K562 (cell line): ENCODE measurements around the gene SPEM2. TPM values are rescaled to one million over a fixed set of nuclear protein-coding genes. Genes with fewer than 3 reads are reported as not detected.

ENCODE experiments used
- AFF4 ChIP-seq: sonication (generic); formaldehyde crosslinking; IDR thresholded peaks from 2 replicates; pipeline ENCODE4 v1.8.0; 2023; ENCODE audit warnings: mild to moderate bottlenecking, missing genetic modification reagents
- CREB3L1 ChIP-seq: fragments of 450-650 bp; IDR thresholded peaks from 2 replicates; pipeline ENCODE4 v1.6.1; 2014; ENCODE audit warnings: low read depth, mild to moderate bottlenecking, moderate library complexity, borderline replicate concordance
- CTCF ChIP-seq, 3 experiments: IDR thresholded peaks in 2 of 3; conservative IDR thresholded peaks in 1 of 3; 2 replicates each; pipeline ENCODE4 v1.5.1; 2011 to 2012; ENCODE audit warnings: low read length in 3 of 3, mild to moderate bottlenecking in 3 of 3, control low read depth in 2 of 3, improper control_type of control experiment in 1 of 3, inconsistent platforms in 1 of 3, low read depth in 1 of 3, mixed read lengths in 1 of 3, moderate library complexity in 1 of 3; ENCODE audit not compliant: insufficient read depth in 2 of 3
- KAT8 ChIP-seq: fragments of 450-650 bp; IDR thresholded peaks from 2 replicates; pipeline ENCODE4 v1.6.1; 2016; ENCODE audit warnings: low read depth, mild to moderate bottlenecking
- MTA1 ChIP-seq: fragments of 450-650 bp; IDR thresholded peaks from 2 replicates; pipeline ENCODE4 v1.6.1; 2017; ENCODE audit warnings: borderline replicate concordance
- PBX2 ChIP-seq, 2 experiments: IDR thresholded peaks in 1 of 2; conservative IDR thresholded peaks in 1 of 2; 2 replicates each; pipeline ENCODE4 v1.6.1; 2016; ENCODE audit warnings: low read depth in 2 of 2, mild to moderate bottlenecking in 1 of 2, missing compliant biosample characterization in 1 of 2, missing genetic modification characterization in 1 of 2, moderate library complexity in 1 of 2
- ZC3H8 ChIP-seq: fragments of 450-650 bp; IDR thresholded peaks from 2 replicates; pipeline ENCODE4 v1.6.1; 2017
- ZNF316 ChIP-seq: fragments of 450-650 bp; IDR thresholded peaks from 2 replicates; pipeline ENCODE4 v1.6.1; 2016
- ZNF384 ChIP-seq: IDR thresholded peaks from 2 replicates; pipeline ENCODE4 v1.6.1; 2012; ENCODE audit warnings: low read depth, low read length, improper control_type of control experiment
- polyA plus RNA-seq, 8 experiments: library from polyadenylated mRNA; depleted of rRNA in 4 of 8; stranded (reverse) in 5 of 8; unstranded in 3 of 8; fragments of >200 nt; fragmentation: Nextera tagmentation in 2 of 8; fragmentation: Illumina TruSeq in 1 of 8; extraction: Ambion mirVana in 2 of 8; extraction: Trizol in 1 of 8; gene quantifications; 2 replicates each; pipeline versions ENCODE4 v1.2.1 to v1.2.3, GENCODE V29; 2011 to 2014; ENCODE audit warnings: inconsistent platforms in 1 of 8, missing spikeins in 1 of 8
- total RNA-seq, 7 experiments: library from RNA; depleted of rRNA in 6 of 7; stranded (reverse); fragments of >200 nt in 6 of 7; fragmentation: Illumina TruSeq in 2 of 7; extraction: Trizol in 2 of 7; gene quantifications; 2 replicates each; pipeline versions ENCODE4 v1.2.1 to v1.2.3, GENCODE V29; 2011 to 2021; ENCODE audit warnings: low replicate concordance in 1 of 7
- TF ChIP-seq, protein P1 (sequence below): fragments of 250-450 bp; sonication (Bioruptor Pico); IDR thresholded peaks from 2 replicates; pipeline ENCODE4 v1.8.0; 2022; ENCODE audit warnings: inconsistent platforms, mild to moderate bottlenecking, moderate library complexity, borderline replicate concordance
- TF ChIP-seq, protein P2 (sequence below): fragments of 200-800 bp; sonication (Bioruptor generic); IDR thresholded peaks from 2 replicates; pipeline ENCODE4 v1.6.1; 2017; ENCODE audit warnings: missing genetic modification characterization, missing compliant biosample characterization
- TF ChIP-seq, protein P3 (sequence below), 3 experiments: fragments of 200-800 bp in 1 of 3; sonication (Bioruptor generic) in 1 of 3; sonication (generic) in 1 of 3; formaldehyde crosslinking in 1 of 3; IDR thresholded peaks; 2 replicates each; pipeline versions ENCODE4 v1.6.1 to v1.8.0; 2016 to 2022; ENCODE audit warnings: mild to moderate bottlenecking in 2 of 3, missing compliant biosample characterization in 2 of 3, missing genetic modification characterization in 2 of 3, missing genetic modification reagents in 1 of 3

SPEM2 gene
- total and polyA plus RNA-seq, 9 of the 15 experiments (the other 6 are each of a cell fraction or from before 2014, with no cell fraction given) = not detected

DNA sequence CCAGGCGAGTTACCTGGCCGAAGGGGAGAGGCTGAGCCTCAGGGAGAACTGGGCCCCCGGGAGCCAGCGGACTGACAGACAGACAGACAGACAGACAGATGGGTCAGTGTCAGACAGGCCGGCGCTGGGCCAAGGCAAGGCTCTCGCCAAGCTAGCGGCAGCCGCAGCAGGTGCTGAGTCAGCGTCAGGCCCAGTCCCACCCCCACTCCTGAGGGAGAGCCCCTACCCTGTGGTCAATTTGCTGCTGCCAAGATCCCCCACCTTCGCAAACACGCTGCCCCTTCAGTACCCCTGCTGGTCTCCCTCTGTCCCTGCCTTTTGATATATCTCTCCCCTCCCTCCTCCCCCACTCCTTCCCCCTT, 15.4 kb downstream of the SPEM2 start (continued):
- peak; percentile 68; the same call in 1 of the 2 replicates for TF ChIP-seq CREB3L1
- 0 out of 6 replicates have a peak, but pooled peaks of 1 of the 3 experiments have one; percentile 8 for TF ChIP-seq CTCF (IDR thresholded peaks at IDR 0.05 in 2 of 3, conservative IDR thresholded peaks at IDR 0.05 in 1 of 3; ENCODE audit: insufficient read depth in 2 of 3, low read depth in 1 of 3, low read length in 3 of 3)
- TF ChIP-seq KAT8 = no peak
- peak; percentile 97 for TF ChIP-seq ZNF316
- TF ChIP-seq PBX2 (CRISPR knock-in tag; IDR thresholded peaks at IDR 0.05; ENCODE audit: low read depth) = no peak
- peak; percentile 72 for TF ChIP-seq PBX2 (tag; conservative IDR thresholded peaks at IDR 0.05; ENCODE audit: low read depth)
- TF ChIP-seq MTA1 = peak; percentile 56; the same call in 1 of the 2 replicates
- TF ChIP-seq AFF4 (CRISPR knock-in tag) = no peak
- TF ChIP-seq ZNF384 = no peak
- TF ChIP-seq, protein P1, sequence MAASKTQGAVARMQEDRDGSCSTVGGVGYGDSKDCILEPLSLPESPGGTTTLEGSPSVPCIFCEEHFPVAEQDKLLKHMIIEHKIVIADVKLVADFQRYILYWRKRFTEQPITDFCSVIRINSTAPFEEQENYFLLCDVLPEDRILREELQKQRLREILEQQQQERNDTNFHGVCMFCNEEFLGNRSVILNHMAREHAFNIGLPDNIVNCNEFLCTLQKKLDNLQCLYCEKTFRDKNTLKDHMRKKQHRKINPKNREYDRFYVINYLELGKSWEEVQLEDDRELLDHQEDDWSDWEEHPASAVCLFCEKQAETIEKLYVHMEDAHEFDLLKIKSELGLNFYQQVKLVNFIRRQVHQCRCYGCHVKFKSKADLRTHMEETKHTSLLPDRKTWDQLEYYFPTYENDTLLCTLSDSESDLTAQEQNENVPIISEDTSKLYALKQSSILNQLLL (CRISPR knock-in tag) = no peak
- TF ChIP-seq, protein P2, sequence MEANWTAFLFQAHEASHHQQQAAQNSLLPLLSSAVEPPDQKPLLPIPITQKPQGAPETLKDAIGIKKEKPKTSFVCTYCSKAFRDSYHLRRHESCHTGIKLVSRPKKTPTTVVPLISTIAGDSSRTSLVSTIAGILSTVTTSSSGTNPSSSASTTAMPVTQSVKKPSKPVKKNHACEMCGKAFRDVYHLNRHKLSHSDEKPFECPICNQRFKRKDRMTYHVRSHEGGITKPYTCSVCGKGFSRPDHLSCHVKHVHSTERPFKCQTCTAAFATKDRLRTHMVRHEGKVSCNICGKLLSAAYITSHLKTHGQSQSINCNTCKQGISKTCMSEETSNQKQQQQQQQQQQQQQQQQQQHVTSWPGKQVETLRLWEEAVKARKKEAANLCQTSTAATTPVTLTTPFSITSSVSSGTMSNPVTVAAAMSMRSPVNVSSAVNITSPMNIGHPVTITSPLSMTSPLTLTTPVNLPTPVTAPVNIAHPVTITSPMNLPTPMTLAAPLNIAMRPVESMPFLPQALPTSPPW (CRISPR knock-in tag) = peak; percentile 27; the same call in 1 of the 2 replicates
- no peak for TF ChIP-seq ZC3H8
- TF ChIP-seq, protein P3, sequence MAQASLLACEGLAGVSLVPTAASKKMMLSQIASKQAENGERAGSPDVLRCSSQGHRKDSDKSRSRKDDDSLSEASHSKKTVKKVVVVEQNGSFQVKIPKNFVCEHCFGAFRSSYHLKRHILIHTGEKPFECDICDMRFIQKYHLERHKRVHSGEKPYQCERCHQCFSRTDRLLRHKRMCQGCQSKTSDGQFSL (CRISPR knock-in tag; IDR thresholded peaks at IDR 0.05) = 0 out of 2 replicates have a peak, but pooled peaks have one; percentile 39
- TF ChIP-seq, protein P3 (tag; IDR thresholded peaks at IDR 0.05) = no peak
